Peyer's patch (tissue), 4 donors: ENCODE measurements around the gene PTPRZ1.

Source experiments
- CTCF ChIP-seq, 6 experiments: fragments of 450-650 bp in 4 of 6; fragments of 200-600 bp in 2 of 6; sonication (generic) in 1 of 6; IDR thresholded peaks; one replicate each; pipeline ENCODE4 v1.5.1; 2017 to 2019; ENCODE audit warnings: antibody characterized with exemption in 6 of 6, mild to moderate bottlenecking in 3 of 6, moderate library complexity in 1 of 6
- POLR2A ChIP-seq, 2 donors: fragments of 450-650 bp; IDR thresholded peaks; one replicate each; pipeline ENCODE4 v1.5.1; 2017; ENCODE audit warnings: antibody characterized with exemption in 2 of 2, mild to moderate bottlenecking in 2 of 2, moderate library complexity in 2 of 2

- TF ChIP-seq CTCF (IDR thresholded peaks at IDR 0.05) (no peak), POLR2A (IDR thresholded peaks at IDR 0.05) (no peak)
These were observed 230.1 kb downstream of the PTPRZ1 start for GRCh38 chr7:122103064-122103463.
